Heart right ventricle (tissue), 16 donors: ENCODE measurements around the gene SEC14L1. TPM values are rescaled to one million over a fixed set of nuclear protein-coding genes. Genes with fewer than 3 reads are reported as not detected.

Experiments
- ATAC-seq, 8 donors: fragments of 200-7000 bp; cut with Tn5 transposase; one replicate each; pipeline ENCODE4 v1.9.1; 2020; ENCODE audit warnings: mild to moderate bottlenecking in 8 of 8, moderate library complexity in 8 of 8, moderate number of reproducible peaks in 1 of 8
- DNase-seq, 2 donors: peaks; one replicate each; pipeline ENCODE4 v3.0.0-alpha.2; 2020
- H3K27ac ChIP-seq, 10 donors: fragments of 200-600 bp; sonication (generic) in 2 of 10; one replicate each; pipeline versions ENCODE4 v1.5.0 to v1.8.0; 2020 to 2022; ENCODE audit warnings: mild to moderate bottlenecking in 3 of 10
- H3K27me3 ChIP-seq, 7 donors: fragments of 200-600 bp; one replicate each; pipeline ENCODE4 v1.8.0; 2021 to 2022; ENCODE audit warnings: mild to moderate bottlenecking in 2 of 7
- H3K36me3 ChIP-seq, 9 donors: fragments of 200-600 bp; sonication (generic) in 1 of 9; one replicate each; pipeline versions ENCODE4 v1.5.0 to v1.8.0; 2020 to 2022; ENCODE audit warnings: mild to moderate bottlenecking in 2 of 9
- H3K4me1 ChIP-seq, 9 donors: fragments of 200-600 bp; sonication (generic) in 1 of 9; one replicate each; pipeline versions ENCODE4 v1.5.0 to v1.8.0; 2020 to 2022; ENCODE audit warnings: mild to moderate bottlenecking in 4 of 9
- H3K4me3 ChIP-seq, 10 donors: fragments of 200-600 bp; sonication (generic) in 2 of 10; one replicate each; pipeline versions ENCODE4 v1.5.0 to v1.8.0; 2020 to 2022; ENCODE audit warnings: mild to moderate bottlenecking in 7 of 10, moderate library complexity in 2 of 10
- H3K9me3 ChIP-seq, 11 donors: fragments of 200-600 bp in 10 of 11; sonication (generic) in 2 of 11; one replicate each; pipeline versions ENCODE4 v1.5.0 to v1.8.0; 2013 to 2022; ENCODE audit warnings: mild to moderate bottlenecking in 2 of 11, control low read depth in 1 of 11, moderate library complexity in 1 of 11
- CTCF ChIP-seq, 9 donors: fragments of 200-600 bp; sonication (generic) in 2 of 9; IDR thresholded peaks; one replicate each; pipeline versions ENCODE4 v1.5.0 to v1.8.0; 2021 to 2022; ENCODE audit warnings: antibody characterized with exemption in 9 of 9, mild to moderate bottlenecking in 5 of 9, moderate library complexity in 1 of 9
- WGBS, 2 donors: extraction: QIAGEN DNeasy Blood & Tissue Kit; methylation state at CpG; one replicate each; pipeline ENCODE4 v1.1.7; 2013; ENCODE audit warnings: inconsistent platforms in 1 of 2; 5-methylcytosine and 5-hydroxymethylcytosine counted together
- intact Hi-C, 10 donors: fragments of 100-400 bp; cut with DNase I; formaldehyde crosslinking; loops; one replicate each; pipeline versions ENCODE4 v1.11.1 to v1.14.2; 2022
- polyA plus RNA-seq, 2 donors: library from polyadenylated mRNA; stranded (reverse); fragments of 200-250 nt; gene quantifications; one replicate each; pipeline ENCODE4 v1.2.3, GENCODE V29; 2013
- total RNA-seq, 10 donors: library from RNA; stranded (reverse); fragmentation: NEBNext Ultra II Directional in 3 of 10; extraction: Animal tissue kit (Norgen Biotek cat#: 25700) in 3 of 10; gene quantifications; one replicate each; pipeline versions ENCODE4 v1.2.1 to v1.2.4, GENCODE V29; 2021 to 2023
- donor health status: Arrhythmogenic right ventricular cardiomyopathy.
- donor health status: ischemic (EF 13 %, LVEDD 7.1; RV severe dilation, severe dysfunction).
- donor health status: healthy with polysubstance abuse.
- donor health status: DM: no; HTN: yes; CAD: no.
- donor health status: DM: no; HTN: no; CAD: no.
- donor health status: ischemic (EF 25% LVEDD 6.9; RV normal size, moderate dysfunction).
- donor health status: ischemic (EF 25% LVEDD 5.7; RV mildly dilated, moderate dysfunction).
- donor health status: healthy.
- donor health status: DM: yes; HTN: yes; CAD: no.
- donor health status: Ischemic cardiomyopathy.
- donor health status: ischemic (EF 35%, LVEDD 5.7; RV mildly dilated, moderate dysfunction).
- donor health status: nonischemic (EF 11% LVEDD 7.7; RV severe dilation, severe dysfunction).
- donor health status: DM: yes; HTN: yes; CAD: no.
- donor health status: PGD.
- donor health status: ischemic (EF 29% LVEDD 5.4; RV normal size, mild dysfunction).
- donor health status: nonischemic (EF 23%, LVEDD 6.1; RV moderate dilation, normal function).

The SEC14L1 gene
- total and polyA plus RNA-seq, 12 donors, result 36.1 to 88.8 (median 50.0) TPM

DNA sequence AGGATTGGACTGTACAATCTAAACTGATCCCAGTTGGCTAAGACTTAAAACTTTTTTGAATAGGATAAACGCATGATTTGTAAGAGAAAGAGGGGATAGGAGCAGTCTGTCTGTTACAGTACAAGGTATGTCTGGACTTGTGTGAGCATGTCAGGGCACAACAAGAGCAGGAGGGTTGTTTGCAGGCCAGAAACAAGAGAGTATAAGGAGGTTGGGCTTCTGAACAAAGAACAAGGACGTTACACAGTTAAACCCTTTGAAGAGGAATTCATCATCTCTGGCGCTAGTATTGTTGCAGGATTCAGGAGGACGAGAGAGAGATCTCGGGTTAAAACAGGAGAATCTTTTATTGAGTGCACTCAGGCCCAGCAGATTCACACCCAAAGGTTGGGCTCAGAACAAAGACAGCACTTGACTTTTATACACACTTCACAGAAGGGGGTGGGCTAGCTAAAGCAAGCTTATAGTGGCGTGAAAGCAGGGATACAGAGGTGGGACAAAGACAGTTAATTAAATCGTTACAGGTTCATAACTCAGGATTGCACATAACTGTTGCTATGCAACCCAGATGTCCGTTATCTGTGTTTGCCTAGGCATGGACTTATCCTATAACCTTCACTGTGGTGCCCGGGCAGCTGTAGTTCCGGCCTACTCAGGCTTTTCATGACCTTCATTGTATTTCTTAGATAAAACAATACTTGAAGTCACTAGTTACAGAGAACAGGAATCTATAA lies 34.3 kb downstream of the SEC14L1 start:
- H3K4me1 ChIP-seq, result peaks cover 10 to 87% (median 45%) of the 10 kb centered on the region in 9 donors

DNA sequence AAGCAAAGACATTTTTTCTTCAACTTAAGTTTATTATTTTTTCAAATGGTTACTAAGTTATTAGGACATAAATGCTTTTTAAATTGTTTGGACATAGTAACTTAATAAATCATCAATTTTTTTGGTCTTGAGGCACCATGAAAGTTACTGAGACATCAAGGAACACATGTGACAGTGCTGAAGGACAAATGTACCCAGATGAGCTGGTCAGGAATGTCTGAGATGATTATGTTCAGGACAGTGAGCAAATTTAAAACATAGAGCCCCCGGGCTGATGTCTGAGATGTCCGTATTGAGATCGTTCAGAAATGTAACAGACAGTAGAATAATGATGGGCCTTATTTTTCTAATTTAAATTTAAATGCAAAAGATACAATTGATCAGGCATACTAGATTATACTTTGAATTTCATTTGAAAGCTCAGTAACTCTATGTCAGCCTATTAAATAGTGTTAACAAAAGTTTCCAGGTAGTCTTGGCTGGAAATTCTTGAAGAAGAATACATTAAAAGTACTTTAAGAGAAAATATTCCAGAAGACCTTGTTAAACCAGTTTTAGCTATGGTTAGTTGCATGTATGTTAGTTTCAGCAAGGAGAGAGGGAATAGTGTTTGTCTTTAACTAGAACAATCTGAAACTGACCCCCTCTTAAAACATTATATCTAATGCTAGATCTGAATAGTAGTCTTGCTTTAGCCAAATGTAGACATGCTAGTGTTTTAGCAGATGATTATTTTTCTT lies 36.4 kb downstream of the SEC14L1 start:
- Histone ChIP-seq H3K27ac (peak overlapping the region in 1 of 10 donors; percentile 37), H3K27me3 (no peaks in the 10 kb centered on the region), H3K4me1 (peaks cover 14 to 87% (median 52%) of the 10 kb centered on the region in 9 donors), H3K9me3 (peaks cover 0 to 31% (median 16%) of the 10 kb centered on the region in 11 donors), H3K36me3 (peaks cover 0 to 47% (median 14%) of the 10 kb centered on the region in 9 donors), H3K4me3 (no peak overlapping the region)
- DNase-seq (no peak), ATAC-seq (no peak)
- intact Hi-C loops, result no loop called here
- TF ChIP-seq CTCF (IDR thresholded peaks at IDR 0.05), result no peak
- WGBS, 2 donors, result 70 to 89% methylated on average over 3 of the region's 3 CpGs

More for the DNA sequence above, 34.3 kb downstream of the SEC14L1 start:
- 72 to 85% methylated on average over 10 of the region's 10 CpGs for WGBS, 2 donors
- peaks cover 0 to 31% (median 16%) of the 10 kb centered on the region in 11 donors for H3K9me3 ChIP-seq
- H3K4me3 ChIP-seq, result no peak overlapping the region
- intact Hi-C loops, result no loop called here
- no peak for DNase-seq
- TF ChIP-seq CTCF (IDR thresholded peaks at IDR 0.05), result no peak
- H3K36me3 ChIP-seq, result peaks cover 0 to 34% (median 14%) of the 10 kb centered on the region in 9 donors
- H3K27me3 ChIP-seq, result no peaks in the 10 kb centered on the region
- peak in 1 of 8 donors; percentile 5 for ATAC-seq
- H3K27ac ChIP-seq, result peak overlapping the region in 1 of 10 donors; percentile 16

DNA sequence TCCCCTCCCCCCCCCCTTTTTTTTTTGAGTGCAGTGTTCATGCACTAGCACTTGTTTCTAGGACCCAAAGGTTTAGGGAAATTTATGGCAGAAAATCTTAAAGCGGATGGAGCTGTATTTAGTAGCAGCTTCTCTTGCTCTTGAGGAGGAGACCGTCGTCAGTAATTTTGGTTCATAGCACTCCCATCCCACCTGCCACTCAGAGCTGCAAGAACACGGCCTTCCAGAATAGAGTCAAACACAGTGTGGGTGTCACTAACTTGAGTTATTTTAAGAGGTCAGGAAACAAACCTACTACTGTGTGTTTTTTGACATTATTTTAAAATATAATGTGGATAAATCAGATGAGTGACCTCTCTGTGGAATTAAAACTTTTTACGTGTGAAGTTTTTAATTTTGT lies 37.3 kb downstream of the SEC14L1 start:
- Histone ChIP-seq H3K36me3 (peaks cover 0 to 50% (median 14%) of the 10 kb centered on the region in 9 donors), H3K27me3 (no peaks in the 10 kb centered on the region), H3K9me3 (peaks cover 0 to 27% (median 16%) of the 10 kb centered on the region in 11 donors), H3K27ac (peak overlapping the region in 2 of 10 donors; percentile 24 to 77), H3K4me3 (no peak overlapping the region), H3K4me1 (peaks cover 11 to 87% (median 53%) of the 10 kb centered on the region in 9 donors)
- ATAC-seq, result no peak
- 55 to 64% methylated on average over 5 of the region's 5 CpGs for WGBS, 2 donors
- intact Hi-C loops, result no loop called here
- DNase-seq, result no peak
- no peak for TF ChIP-seq CTCF (IDR thresholded peaks at IDR 0.05)

- H3K9me3 ChIP-seq, result peaks cover 0 to 25% (median 16%) of the 10 kb centered on the region in 11 donors
- intact Hi-C loops, result no loop called here
- no peak overlapping the region for H3K4me3 ChIP-seq
- DNase-seq (no peak), ATAC-seq (peak in 1 of 8 donors; percentile 6)
- no peak for TF ChIP-seq CTCF (IDR thresholded peaks at IDR 0.05)
- H3K4me1 ChIP-seq, result peaks cover 15 to 87% (median 58%) of the 10 kb centered on the region in 9 donors
- peaks cover 0 to 48% (median 14%) of the 10 kb centered on the region in 9 donors for H3K36me3 ChIP-seq
- 67 to 75% methylated on average over 14 of the region's 14 CpGs for WGBS, 2 donors
- no peaks in the 10 kb centered on the region for H3K27me3 ChIP-seq
- peak overlapping the region in 2 of 10 donors; percentile 24 to 77 for H3K27ac ChIP-seq
These were observed 37.8 kb downstream of the SEC14L1 start for GRCh38 chr17:77178563-77178962.
